H1 (cell line): Measurements from ENCODE around the gene DTNB. TPM values are rescaled to one million over a fixed set of nuclear protein-coding genes. Genes with fewer than 3 reads are reported as not detected.

Experiments used
- CTCF ChIA-PET: fragments of 300-600 bp; sonication (Branson Sonifier 250); formaldehyde crosslinking; loops from one replicate; lab custom pipeline; 2021; ENCODE audit not compliant: partially characterized antibody; lab: Charles Lee
- POLR2A ChIA-PET: fragments of 300-600 bp; sonication (Branson Sonifier 250); formaldehyde crosslinking; loops from one replicate; lab custom pipeline; 2021; ENCODE audit warnings: inconsistent platforms; ENCODE audit not compliant: partially characterized antibody; lab: Charles Lee
- DNase-seq, 2 experiments: peaks; one replicate each; pipeline versions ENCODE4 v3.0.0 to v3.0.0-alpha.2; 2010 to 2022; ENCODE audit warnings: low spot score in 2 of 2, low read depth in 1 of 2, mixed read lengths in 1 of 2
- FAIRE-seq: peaks from 2 replicates; lab custom pipeline; 2011; peaks lifted over from hg19 to GRCh38; lab: Jason Lieb, UNC
- H2AFZ ChIP-seq: 2 replicates; pipeline ENCODE4 v1.8.1; 2012; ENCODE audit warnings: low read length, inconsistent platforms
- H2AK5ac ChIP-seq: 2 replicates; pipeline ENCODE4 v1.6.1; 2013; ENCODE audit warnings: low read depth, low read length
- H2BK120ac ChIP-seq: replicated peaks from 2 replicates; pipeline ENCODE3; 2013; ENCODE audit warnings: low read depth, low read length, inconsistent platforms
- H2BK12ac ChIP-seq: 2 replicates; pipeline ENCODE4 v1.6.1; 2013; ENCODE audit warnings: low read depth, low read length
- H2BK15ac ChIP-seq: 2 replicates; pipeline ENCODE4 v1.6.1; 2013; ENCODE audit warnings: low read length
- H2BK20ac ChIP-seq: 2 replicates; pipeline ENCODE4 v1.6.1; 2013; ENCODE audit warnings: low read length
- H2BK5ac ChIP-seq: 2 replicates; pipeline ENCODE4 v1.6.1; 2013; ENCODE audit warnings: low read depth, low read length
- H3K14ac ChIP-seq: 2 replicates; pipeline ENCODE4 v1.6.1; 2013; ENCODE audit warnings: inconsistent platforms; ENCODE audit not compliant: insufficient read length
- H3K18ac ChIP-seq: 2 replicates; pipeline ENCODE4 v1.6.1; 2013; ENCODE audit warnings: low read length; ENCODE audit errors: extremely low read depth
- H3K23ac ChIP-seq: 2 replicates; pipeline ENCODE4 v1.6.1; 2013; ENCODE audit warnings: inconsistent platforms; ENCODE audit not compliant: insufficient read length
- H3K23me2 ChIP-seq: 2 replicates; pipeline ENCODE4 v1.6.1; 2013; ENCODE audit warnings: low read depth, low read length
- H3K27ac ChIP-seq: 2 replicates; pipeline ENCODE4 v1.6.1; 2011; ENCODE audit warnings: low read depth, low read length, inconsistent platforms
- H3K27me3 ChIP-seq, 4 experiments: replicated peaks in 1 of 4; 1 replicate in 1 of 4; 2 replicates in 3 of 4; pipeline versions ENCODE4 v1.6.1 to v1.8.1; 2011 to 2013; ENCODE audit warnings: low read length in 3 of 4, mild to moderate bottlenecking in 3 of 4, inconsistent platforms in 2 of 4, mixed read lengths in 2 of 4, moderate library complexity in 1 of 4; ENCODE audit not compliant: control insufficient read depth in 3 of 4, insufficient read depth in 3 of 4; ENCODE audit errors: extremely low read depth in 1 of 4
- H3K36me3 ChIP-seq, 4 experiments: 2 replicates each; pipeline versions ENCODE4 v1.6.1 to v1.8.1; 2011 to 2013; ENCODE audit warnings: mild to moderate bottlenecking in 4 of 4, low read length in 3 of 4, moderate library complexity in 2 of 4, control low read depth in 1 of 4, inconsistent platforms in 1 of 4; ENCODE audit not compliant: insufficient read depth in 4 of 4, control insufficient read depth in 2 of 4
- H3K4ac ChIP-seq: replicated peaks from 2 replicates; pipeline ENCODE3; 2013; ENCODE audit warnings: low read length, low read depth, mixed read lengths, inconsistent platforms; ENCODE audit not compliant: insufficient read length
- H3K4me1 ChIP-seq, 4 experiments: replicated peaks in 1 of 4; 1 replicate in 1 of 4; 2 replicates in 3 of 4; pipeline versions ENCODE4 v1.6.1 to v1.8.1; 2011 to 2013; ENCODE audit warnings: low read length in 3 of 4, inconsistent platforms in 2 of 4, mixed read lengths in 1 of 4; ENCODE audit not compliant: insufficient read depth in 4 of 4, control insufficient read depth in 3 of 4
- H3K4me2 ChIP-seq, 2 experiments: 2 replicates each; pipeline versions ENCODE4 v1.6.1 to v1.8.1; 2011 to 2013; ENCODE audit warnings: low read depth in 2 of 2, low read length in 2 of 2, control low read depth in 1 of 2, inconsistent platforms in 1 of 2, mild to moderate bottlenecking in 1 of 2; ENCODE audit not compliant: insufficient read depth in 1 of 2
- H3K4me3 ChIP-seq, 4 experiments: fragments of 200-600, 300-600 bp in 1 of 4; sonication (generic), shearing (Covaris generic), sonication (Bioruptor Twin) in 1 of 4; 2 replicates each; pipeline versions ENCODE4 v1.5.1 to v1.8.1; 2011 to 2016; ENCODE audit warnings: low read length in 4 of 4, low read depth in 3 of 4, control low read depth in 2 of 4, inconsistent platforms in 2 of 4, mild to moderate bottlenecking in 2 of 4, mixed read lengths in 1 of 4, moderate library complexity in 1 of 4; ENCODE audit not compliant: insufficient read depth in 2 of 4; ENCODE audit errors: extremely low read depth in 1 of 4
- H3K56ac ChIP-seq: replicated peaks from 2 replicates; pipeline ENCODE3; 2013; ENCODE audit warnings: low read depth, mild to moderate bottlenecking, mixed read lengths, low read length, inconsistent platforms; ENCODE audit not compliant: insufficient read length
- H3K79me1 ChIP-seq: 2 replicates; pipeline ENCODE4 v1.6.1; 2013; ENCODE audit warnings: low read depth, low read length, control low read depth
- H3K79me2 ChIP-seq, 2 experiments: 2 replicates each; pipeline versions ENCODE4 v1.6.1 to v1.8.1; 2012 to 2013; ENCODE audit warnings: low read length in 2 of 2, mild to moderate bottlenecking in 2 of 2, inconsistent platforms in 1 of 2; ENCODE audit not compliant: insufficient read depth in 2 of 2, control insufficient read depth in 1 of 2
- H3K9ac ChIP-seq, 4 experiments: replicated peaks in 1 of 4; 1 replicate in 1 of 4; 2 replicates in 3 of 4; pipeline versions ENCODE4 v1.6.1 to v1.8.1; 2011 to 2013; ENCODE audit warnings: low read depth in 3 of 4, low read length in 3 of 4, control low read depth in 2 of 4, mild to moderate bottlenecking in 2 of 4, moderate library complexity in 2 of 4, inconsistent platforms in 1 of 4; ENCODE audit errors: extremely low read depth in 1 of 4
- H3K9me3 ChIP-seq, 2 experiments: 2 replicates each; pipeline versions ENCODE4 v1.6.1 to v1.8.1; 2012 to 2013; ENCODE audit warnings: mild to moderate bottlenecking in 2 of 2, moderate library complexity in 2 of 2, control low read depth in 1 of 2, inconsistent platforms in 1 of 2, low read depth in 1 of 2, low read length in 1 of 2, mixed read lengths in 1 of 2; ENCODE audit not compliant: insufficient read depth in 2 of 2
- H4K20me1 ChIP-seq, 2 experiments: replicated peaks in 1 of 2; 2 replicates each; pipeline versions ENCODE3 to v1.8.1; 2011 to 2013; ENCODE audit warnings: inconsistent platforms in 2 of 2, low read length in 2 of 2, mild to moderate bottlenecking in 1 of 2; ENCODE audit not compliant: insufficient read depth in 2 of 2, control insufficient read depth in 1 of 2
- H4K5ac ChIP-seq: 2 replicates; pipeline ENCODE4 v1.6.1; 2013; ENCODE audit warnings: low read length, low read depth, mixed read lengths, inconsistent platforms; ENCODE audit not compliant: insufficient read length
- H4K8ac ChIP-seq: 2 replicates; pipeline ENCODE4 v1.8.0; 2013; ENCODE audit warnings: mild to moderate bottlenecking, moderate library complexity, low read length, inconsistent platforms; ENCODE audit not compliant: insufficient read depth; ENCODE audit errors: extremely low read depth
- H4K91ac ChIP-seq: replicated peaks from 2 replicates; pipeline ENCODE3; 2013; ENCODE audit warnings: low read length, mixed read lengths, inconsistent platforms; ENCODE audit not compliant: insufficient read length
- ATF2 ChIP-seq: IDR thresholded peaks from 2 replicates; pipeline ENCODE4 v1.6.1; 2012; ENCODE audit warnings: low read length, inconsistent platforms
- CBX5 ChIP-seq: fragments of 300-800, 300-1000 bp; sonication (generic); IDR thresholded peaks from 2 replicates; pipeline ENCODE4 v1.7.1; 2016; ENCODE audit warnings: antibody characterized with exemption, low read length, low read depth
- EP300 ChIP-seq, 2 experiments: IDR thresholded peaks; 1 replicate in 1 of 2; 2 replicates in 1 of 2; pipeline ENCODE4 v1.6.1; 2011 to 2012; ENCODE audit warnings: low read depth in 2 of 2, low read length in 2 of 2, mild to moderate bottlenecking in 2 of 2, borderline replicate concordance in 1 of 2, inconsistent platforms in 1 of 2, moderate library complexity in 1 of 2
- EZH2 ChIP-seq: fragments of 200-600 bp; sonication (generic); IDR thresholded peaks from 2 replicates; pipeline ENCODE4 v1.7.1; 2012; ENCODE audit warnings: low read depth, mild to moderate bottlenecking, moderate library complexity, low read length, inconsistent platforms; ENCODE audit not compliant: severe bottlenecking
- FOSL1 ChIP-seq: IDR thresholded peaks from 2 replicates; pipeline ENCODE4 v1.6.1; 2011; ENCODE audit warnings: mild to moderate bottlenecking, low read depth, low read length, moderate library complexity; ENCODE audit not compliant: insufficient read depth
- GABPA ChIP-seq: IDR thresholded peaks from 2 replicates; pipeline ENCODE4 v1.6.1; 2011; ENCODE audit warnings: mild to moderate bottlenecking, low read length, moderate library complexity, borderline replicate concordance; ENCODE audit not compliant: insufficient read depth
- GTF2F1 ChIP-seq: IDR thresholded peaks from 2 replicates; pipeline ENCODE4 v1.6.1; 2012; ENCODE audit warnings: low read depth, low read length, improper control_type of control experiment, borderline replicate concordance
- KDM5A ChIP-seq: fragments of 200-600 bp; IDR thresholded peaks from 2 replicates; pipeline ENCODE4 v1.7.1; 2012; ENCODE audit warnings: mild to moderate bottlenecking, low read length, inconsistent platforms, mixed read lengths
- MAFK ChIP-seq: IDR thresholded peaks from 2 replicates; pipeline ENCODE4 v1.6.1; 2012; ENCODE audit warnings: low read depth, mild to moderate bottlenecking, improper control_type of control experiment, low read length
- MAX ChIP-seq: IDR thresholded peaks from 2 replicates; pipeline ENCODE4 v1.6.1; 2012; ENCODE audit warnings: inconsistent platforms
- SIX5 ChIP-seq: IDR thresholded peaks from 2 replicates; pipeline ENCODE4 v1.6.1; 2011; ENCODE audit warnings: mild to moderate bottlenecking, low read depth, low read length
- WGBS, 2 experiments: shearing (Covaris generic) in 1 of 2; methylation state at CpG; one replicate each; pipeline versions ENCODE4 v1.1.6 to v1.1.7; 2013 to 2015; ENCODE audit warnings: low lambda C conversion rate in 2 of 2, mixed read lengths in 2 of 2, inconsistent platforms in 1 of 2, low coverage in 1 of 2, missing lambda C conversion rate in 1 of 2; ENCODE audit not compliant: insufficient replicate concordance in 2 of 2, insufficient coverage in 1 of 2, insufficient read length in 1 of 2; ENCODE audit errors: extremely low coverage in 1 of 2, missing lambda C conversion rate in 1 of 2; 5-methylcytosine and 5-hydroxymethylcytosine counted together
- polyA plus RNA-seq, 7 experiments: library from polyadenylated mRNA; depleted of rRNA in 3 of 7; stranded (reverse) in 5 of 7; unstranded in 2 of 7; fragments of >200 nt in 5 of 7; fragments of 200-250 nt in 2 of 7; gene quantifications; 1 replicate in 5 of 7; 2 replicates in 1 of 7; 4 replicates in 1 of 7; pipeline versions ENCODE4 v1.2.1 to v1.2.3, GENCODE V29; 2011 to 2013; ENCODE audit warnings: missing spikeins in 2 of 7, mixed read lengths in 2 of 7
- total RNA-seq: library from RNA; stranded (reverse); fragmentation: NEBNext Ultra II Directional; extraction: Animal tissue kit (Norgen Biotek cat#: 25700); gene quantifications from 2 replicates; pipeline ENCODE4 v1.2.1, GENCODE V29; 2021

Gene DTNB
- total and polyA plus RNA-seq, 2 of the 8 experiments (the other 6 are each of a cell fraction or from before 2014, with no cell fraction given): 39.6 to 49.5 TPM

GRCh38 chr2:25421820-25422411, 251.5 kb downstream of the DTNB start:
- Histone ChIP-seq H3K23ac (no peak overlapping the region), H3K36me3 (peaks cover 0 to 6% (median 0%) of the 10 kb centered on the region in 4 experiments; a peak in 3 of 8 replicates), H2BK15ac (no peak overlapping the region), H3K27me3 (no peaks in the 10 kb centered on the region), H3K14ac (no peak overlapping the region), H3K79me1 (no peaks in the 10 kb centered on the region; the same call in 1 of the 2 replicates), H4K20me1 (no peaks in the 10 kb centered on the region), H3K18ac (no peak overlapping the region), H4K91ac (no peak overlapping the region), H4K8ac (no peak overlapping the region), H3K9ac (no peak overlapping the region), H4K5ac (no peak overlapping the region), H3K4me1 (no peaks in the 10 kb centered on the region), H3K4me2 (no peak overlapping the region), H2BK20ac (no peak overlapping the region), H3K56ac (no peak overlapping the region), H3K79me2 (no peaks in the 10 kb centered on the region), H3K4me3 (no peak overlapping the region), H3K9me3 (no peaks in the 10 kb centered on the region), H2AFZ (no peak overlapping the region), H3K4ac (no peak overlapping the region), H3K23me2 (no peaks in the 10 kb centered on the region), H2BK12ac (no peak overlapping the region), H2AK5ac (no peak overlapping the region), H3K27ac (no peak overlapping the region), H2BK5ac (no peak overlapping the region), H2BK120ac (no peak overlapping the region)
- TF ChIP-seq MAFK (no peak), EP300 (IDR thresholded peaks at IDR 0.05; ENCODE audit: borderline replicate concordance in 1 of 2, low read depth in 2 of 2, low read length in 2 of 2) (no peak), SIX5 (no peak), GTF2F1 (no peak), ATF2 (no peak), CBX5 (no peak), GABPA (no peak), FOSL1 (no peak), EZH2 (no peak), KDM5A (no peak), MAX (no peak)
- WGBS, 2 experiments: 88% methylated on average over 3 of the region's 3 CpGs; no CpG with 5 or more reads in 1 of the 2 experiments
- FAIRE-seq (no peak), DNase-seq (no peak)
- ChIA-PET CTCF (no interaction called here), POLR2A (no interaction called here)
